GM19395 (cell line): ENCODE data around the gene GPSM1.

Experiments used
- ATAC-seq: cut with Tn5 transposase; IDR thresholded peaks from one replicate; pipeline ENCODE4 v1.9.1; 2021; ENCODE audit warnings: mild to moderate bottlenecking, moderate library complexity; ENCODE audit not compliant: unreplicated experiment

The GPSM1 gene

DNA sequence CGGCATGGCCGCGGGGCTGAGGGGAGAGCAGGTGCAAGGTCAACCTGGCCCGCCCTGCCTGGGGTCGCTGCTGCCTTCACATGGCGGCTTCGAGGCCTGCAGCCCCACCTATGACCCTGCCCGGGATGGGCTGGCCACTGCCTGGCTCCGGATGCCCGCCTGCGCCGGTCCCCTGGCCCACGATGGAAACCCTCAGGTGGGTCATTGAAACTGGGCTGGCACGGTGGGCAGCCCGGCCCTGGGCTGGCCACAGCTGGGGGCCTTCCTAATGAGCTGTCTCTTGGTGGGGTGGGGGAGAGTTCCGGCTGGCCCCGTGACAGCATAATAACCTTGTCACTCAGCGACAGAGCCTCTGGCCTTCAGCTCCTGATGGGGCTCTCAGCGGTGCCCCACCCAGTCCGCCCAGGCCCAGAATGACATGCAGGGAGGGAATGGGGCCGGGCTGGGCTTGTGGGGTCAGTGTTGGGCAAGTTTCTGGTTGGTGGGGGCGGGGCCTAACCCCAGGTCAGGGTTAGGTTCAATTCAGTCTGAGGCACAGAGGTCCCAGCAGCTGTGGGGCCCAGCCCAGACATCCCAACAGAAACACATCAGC lies 23.4 kb upstream of the GPSM1 start, which contains the start of gene CCDC187:
TSS of gene CCDC187 (minus strand) at position 270 of the 592 bp plus-strand sequence. CDS start at position 6, 264 bp downstream.
- no peak for ATAC-seq

DNA sequence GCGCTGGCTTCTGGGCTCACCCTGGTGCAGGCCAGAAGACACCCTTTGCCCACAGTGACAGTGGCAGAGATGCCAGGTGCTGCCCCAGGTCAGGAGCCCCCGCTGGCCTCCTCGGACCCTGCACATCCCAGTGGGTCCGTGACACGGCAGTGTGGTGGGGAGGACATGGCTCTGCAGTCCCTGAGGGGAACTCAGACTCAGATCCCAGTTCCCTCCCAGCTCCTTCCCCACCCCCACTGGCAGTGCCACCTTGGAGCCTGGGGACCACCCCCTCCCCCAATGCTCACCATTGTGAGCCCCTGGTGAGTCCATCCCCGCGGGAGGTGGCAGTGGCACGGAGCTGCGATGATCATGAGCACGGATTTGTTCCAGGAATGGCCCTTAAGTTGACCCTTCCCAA lies 22.9 kb upstream of the GPSM1 start:
- ATAC-seq: no peak

DNA sequence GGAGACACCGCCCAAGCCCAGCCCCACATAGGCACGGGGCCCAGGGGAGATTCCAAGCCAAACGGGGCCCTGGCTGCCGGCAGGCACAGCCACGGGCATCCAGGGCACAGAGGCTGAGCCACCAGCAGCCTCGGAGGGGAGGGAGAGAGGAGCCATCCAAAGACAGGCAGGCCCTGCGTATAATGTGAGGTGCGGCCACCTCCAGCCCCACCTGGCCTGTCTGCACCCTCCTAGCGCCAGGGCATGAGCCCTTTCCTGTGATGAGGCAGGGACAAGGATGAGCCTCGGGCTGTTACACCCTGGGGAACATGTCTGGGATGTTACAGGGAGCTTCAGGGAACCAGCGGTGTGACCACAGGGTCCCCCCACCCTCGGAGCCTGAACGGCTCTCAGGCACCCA lies 22.4 kb upstream of the GPSM1 start:
- no peak for ATAC-seq

DNA sequence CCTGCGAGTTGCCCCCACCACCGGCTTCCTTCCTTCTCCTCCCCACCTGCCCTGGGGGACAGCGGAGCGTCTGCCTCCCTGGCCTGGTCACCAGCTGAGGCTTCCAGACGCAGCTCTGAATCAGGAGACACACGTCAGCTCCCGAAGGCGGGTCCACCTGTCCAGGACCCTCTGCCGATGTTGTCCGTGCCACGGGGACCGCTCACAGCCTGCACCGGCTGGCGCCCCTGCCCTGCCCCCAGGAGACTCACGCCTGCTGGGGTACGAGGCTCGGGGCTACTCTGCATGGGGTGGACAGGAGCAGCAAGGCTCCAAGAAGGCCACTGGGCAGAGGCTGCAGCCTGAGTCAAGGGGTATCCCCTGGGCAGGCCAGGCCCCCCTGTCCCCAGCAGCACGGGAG lies 21.5 kb upstream of the GPSM1 start:
- ATAC-seq: no peak

DNA sequence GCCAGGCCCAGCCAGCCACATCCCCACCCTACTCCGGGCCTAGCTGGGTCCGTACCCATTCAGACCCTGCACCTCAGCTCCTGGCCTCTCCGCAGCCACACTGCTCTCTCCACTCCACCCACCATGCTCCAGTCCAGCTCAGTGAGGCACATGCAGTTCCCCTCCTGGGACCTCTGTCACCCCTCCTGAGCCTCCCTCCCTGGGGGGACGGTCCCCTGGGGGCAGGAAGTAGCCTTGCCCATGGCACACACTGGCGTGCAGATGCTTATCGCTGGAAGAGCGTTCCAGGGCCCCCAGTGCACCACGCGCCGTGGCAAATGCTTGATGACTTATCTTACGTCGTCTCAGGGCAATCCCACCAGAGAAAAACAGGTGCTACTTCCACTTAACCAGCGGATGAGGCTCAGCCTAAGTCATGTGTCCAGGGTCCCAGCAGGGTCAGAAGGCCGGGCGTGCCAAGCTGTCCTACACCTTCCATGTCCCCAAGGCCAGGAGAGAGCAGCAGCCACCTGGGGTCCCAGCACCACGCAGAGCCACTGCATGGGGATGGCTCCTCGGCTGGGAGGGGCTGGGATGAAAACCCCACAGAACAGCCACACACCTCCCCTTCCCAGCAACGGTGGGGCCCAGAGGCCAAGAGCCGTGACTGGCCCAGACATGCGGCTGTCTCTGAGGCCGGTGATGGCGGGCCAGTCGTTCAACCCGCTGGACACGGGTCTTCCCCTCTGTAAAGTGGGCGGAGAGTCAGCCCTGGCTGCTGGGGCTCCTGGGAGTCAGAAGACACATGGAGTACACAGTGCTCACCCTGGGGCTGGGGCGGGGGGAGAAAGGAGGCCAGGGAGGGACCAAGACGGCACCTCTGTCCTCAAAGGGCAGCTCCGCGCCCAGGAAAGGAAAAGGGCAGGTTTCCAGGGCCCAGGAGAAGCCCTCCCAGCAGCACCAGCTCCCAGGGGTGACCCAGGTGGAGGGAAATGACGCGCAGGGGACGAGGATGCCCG lies 20.8 kb upstream of the GPSM1 start:
- ATAC-seq: no peak

DNA sequence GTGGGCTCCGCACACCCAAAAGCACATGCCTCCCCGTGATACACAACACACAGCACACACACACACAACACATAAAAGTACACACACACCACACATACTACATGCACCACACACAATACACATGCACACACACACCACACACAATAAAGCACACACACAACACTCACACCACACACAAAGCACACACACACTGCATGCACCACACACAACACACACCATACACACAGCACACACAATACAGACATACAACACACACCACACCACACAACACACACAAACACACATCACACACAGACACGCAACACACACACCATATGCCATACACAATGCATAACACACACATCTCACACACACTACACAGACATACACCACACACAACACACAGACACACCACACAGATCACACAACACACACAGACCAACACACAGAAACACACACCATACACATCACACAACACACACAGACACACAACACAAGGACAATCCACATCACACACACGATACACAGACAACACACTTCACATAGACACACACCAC lies 20.1 kb upstream of the GPSM1 start:
- no peak for ATAC-seq

DNA sequence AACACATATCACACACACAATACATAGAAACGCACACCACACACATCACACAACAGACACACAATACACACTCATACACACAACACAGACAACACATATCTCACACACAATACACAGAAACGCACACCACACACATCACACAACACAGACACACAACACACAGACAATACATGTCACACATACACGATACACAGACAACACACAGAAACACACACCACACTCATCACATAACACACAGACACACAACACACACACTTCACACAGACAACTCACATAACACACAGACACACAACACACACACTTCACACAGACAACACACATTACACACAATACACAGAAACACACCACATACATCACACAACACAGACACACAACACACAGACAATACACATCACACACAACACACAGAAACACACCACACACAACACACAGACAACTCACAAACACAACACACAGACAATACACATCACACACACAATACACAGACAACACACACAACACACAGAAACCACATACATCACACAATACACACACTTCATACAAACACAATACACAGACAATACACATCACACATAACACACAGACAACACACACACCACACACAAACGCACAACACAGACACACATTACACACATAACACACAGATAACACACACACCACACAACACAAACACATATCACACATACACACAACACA lies 19.2 kb upstream of the GPSM1 start:
- no peak for ATAC-seq

DNA sequence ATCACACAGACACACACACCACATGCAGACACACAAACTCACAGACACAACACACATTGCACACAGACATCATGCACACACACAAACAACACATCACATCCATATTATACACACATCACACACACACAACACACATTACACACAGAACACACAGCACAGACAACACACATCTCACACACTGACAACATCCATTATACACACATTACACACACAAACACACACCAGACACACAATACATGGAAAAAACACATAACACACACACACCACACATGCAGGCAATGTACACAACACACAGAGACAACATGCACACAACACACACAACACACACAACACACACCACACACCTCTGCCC lies 18.7 kb upstream of the GPSM1 start:
- ATAC-seq: no peak

DNA sequence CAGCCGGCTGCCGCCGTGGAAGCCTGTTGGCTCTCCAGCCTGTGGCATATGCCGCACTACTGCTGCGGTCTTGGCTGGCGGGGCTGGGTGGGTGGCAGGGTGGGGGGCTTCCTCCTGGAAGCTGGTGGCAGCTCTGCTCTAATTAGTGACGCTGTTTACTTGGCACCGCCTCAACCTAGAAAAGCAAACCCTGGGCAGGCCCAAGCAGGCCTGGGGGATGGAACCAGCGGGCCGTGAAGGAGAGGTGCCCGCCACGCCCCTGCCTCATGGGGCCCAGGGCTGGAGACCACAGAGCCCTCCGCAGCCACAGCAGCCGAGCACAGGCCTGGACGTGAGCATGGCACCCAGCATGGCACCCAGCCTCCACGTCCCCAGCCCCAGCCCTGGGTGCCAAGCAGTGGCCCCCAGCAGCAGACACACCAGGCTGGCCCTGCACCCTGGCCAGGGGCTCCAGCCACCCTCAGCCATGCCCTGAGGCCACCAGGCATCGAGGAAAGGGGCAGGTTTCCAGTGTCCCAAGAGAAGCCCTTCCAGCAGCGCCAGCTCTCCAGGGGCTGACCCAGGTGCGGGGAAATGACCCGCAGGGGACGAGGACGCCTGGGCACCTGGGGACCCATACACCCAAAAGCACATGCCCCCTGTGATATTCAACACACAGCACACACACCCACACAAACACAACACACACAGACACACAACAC lies 18.1 kb upstream of the GPSM1 start:
- no peak for ATAC-seq

DNA sequence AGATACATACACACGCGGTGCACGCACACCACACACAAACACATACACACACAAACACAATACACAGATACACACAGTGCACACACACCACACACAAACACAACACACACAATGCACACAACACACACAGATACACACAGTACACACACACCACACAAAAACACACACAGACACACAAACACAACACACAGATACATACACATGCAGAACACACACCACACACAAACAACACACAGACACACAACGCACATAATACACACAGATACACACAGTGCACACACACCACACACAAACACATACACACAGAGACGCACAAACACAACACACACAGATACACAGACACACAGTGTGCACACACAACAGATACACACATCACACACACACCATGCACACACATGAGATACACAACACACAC lies 17.5 kb upstream of the GPSM1 start:
- ATAC-seq: no peak

DNA sequence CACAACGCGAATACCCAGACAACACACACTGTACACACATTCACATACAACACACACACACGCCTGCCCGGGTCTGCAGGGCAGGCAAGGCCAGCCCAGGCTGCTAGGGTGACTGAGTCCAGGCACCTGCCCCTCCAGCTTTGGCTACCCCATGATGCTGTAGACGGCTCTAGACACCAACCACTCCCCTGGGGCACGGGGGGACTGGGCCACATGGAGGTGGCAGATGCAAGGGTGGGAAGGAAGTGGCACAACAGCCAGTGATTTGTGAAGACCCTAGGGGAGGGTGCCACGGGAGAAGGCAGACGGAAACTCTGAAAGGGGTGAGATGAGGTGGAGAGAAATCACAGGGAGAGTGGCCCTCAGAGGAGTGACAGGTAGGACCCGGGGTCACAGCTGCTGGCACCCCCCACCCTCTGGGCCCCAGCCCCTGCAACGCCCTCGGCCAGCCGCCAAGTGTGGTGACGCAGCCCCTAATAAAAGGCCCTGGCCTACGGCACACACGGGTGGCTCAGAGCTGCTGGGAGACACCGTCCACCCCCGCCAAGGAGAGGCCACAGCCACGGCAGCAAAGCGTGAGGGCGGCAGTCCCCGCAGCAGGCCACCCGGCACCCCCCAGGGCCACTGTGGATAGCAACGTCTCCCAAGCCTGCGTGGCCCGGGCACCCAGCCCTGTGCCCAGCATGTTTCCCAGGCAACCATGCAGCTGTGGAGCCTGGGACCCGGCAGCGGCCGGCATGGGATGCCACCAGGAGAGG lies 16.9 kb upstream of the GPSM1 start:
- no peak for ATAC-seq

DNA sequence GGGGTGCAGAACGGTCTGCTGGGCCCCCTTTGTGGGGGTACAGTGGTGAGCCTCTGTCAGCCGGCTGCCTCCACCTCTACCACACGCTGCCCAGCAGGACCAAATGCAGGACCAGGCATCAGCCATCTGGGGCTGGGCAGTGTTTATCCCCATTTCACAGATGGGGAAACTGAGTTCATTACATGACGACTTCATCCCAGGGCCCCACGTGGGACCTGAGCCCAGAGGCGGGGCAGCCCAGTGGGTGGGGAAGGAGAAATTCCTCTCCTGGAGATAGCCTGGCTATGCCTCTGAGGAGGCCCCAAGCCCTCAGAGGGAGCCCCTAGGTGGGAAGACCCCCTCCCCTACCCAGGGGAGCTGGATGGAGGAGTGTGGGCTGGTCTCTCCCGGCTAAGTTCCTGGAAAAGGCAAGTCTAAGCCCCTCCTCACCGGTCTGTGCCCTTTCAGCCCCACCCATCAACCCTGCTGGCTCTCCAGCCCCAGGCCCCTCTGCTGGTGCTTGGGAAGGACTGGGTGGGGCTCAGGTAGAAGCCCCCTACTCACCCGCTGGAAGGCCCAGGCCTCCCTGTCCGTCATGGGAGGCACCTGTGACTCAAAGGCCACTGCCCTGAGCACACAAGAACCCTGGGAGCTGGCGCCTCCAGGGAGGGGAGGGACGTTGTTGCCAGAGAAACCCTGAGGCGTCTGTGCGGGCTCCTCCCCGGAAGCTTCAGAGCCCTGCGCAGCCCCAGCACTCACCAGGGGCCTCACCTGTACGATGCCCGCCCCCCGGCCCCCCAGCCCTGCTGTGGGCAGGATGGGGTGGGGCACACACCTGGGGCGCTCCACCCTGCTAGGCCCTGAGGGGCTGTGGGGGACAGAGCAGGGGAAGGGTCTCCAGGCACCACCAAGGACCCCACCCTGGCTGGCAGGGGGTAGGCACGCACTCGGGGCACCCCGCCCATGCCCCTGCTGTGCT lies 16.0 kb upstream of the GPSM1 start:
- no peak for ATAC-seq

DNA sequence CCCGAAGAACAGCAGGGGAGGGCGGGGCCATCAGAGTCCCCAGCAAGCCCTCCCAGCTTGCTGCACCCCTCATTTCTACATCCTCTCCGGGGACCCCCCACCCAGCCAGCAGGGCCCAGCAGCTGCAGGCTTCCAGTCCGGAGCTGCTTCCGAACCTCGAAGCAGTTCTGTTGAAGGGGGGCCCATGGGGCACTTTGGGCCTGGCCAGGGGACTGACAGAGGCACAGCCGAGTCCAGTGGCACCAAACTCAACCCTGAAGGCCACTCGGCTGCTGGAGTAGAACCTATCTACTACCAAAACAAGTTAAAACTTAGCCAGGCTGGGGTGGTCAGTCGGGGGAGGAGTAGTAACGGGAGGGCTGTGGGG lies 15.3 kb upstream of the GPSM1 start:
- no peak for ATAC-seq

DNA sequence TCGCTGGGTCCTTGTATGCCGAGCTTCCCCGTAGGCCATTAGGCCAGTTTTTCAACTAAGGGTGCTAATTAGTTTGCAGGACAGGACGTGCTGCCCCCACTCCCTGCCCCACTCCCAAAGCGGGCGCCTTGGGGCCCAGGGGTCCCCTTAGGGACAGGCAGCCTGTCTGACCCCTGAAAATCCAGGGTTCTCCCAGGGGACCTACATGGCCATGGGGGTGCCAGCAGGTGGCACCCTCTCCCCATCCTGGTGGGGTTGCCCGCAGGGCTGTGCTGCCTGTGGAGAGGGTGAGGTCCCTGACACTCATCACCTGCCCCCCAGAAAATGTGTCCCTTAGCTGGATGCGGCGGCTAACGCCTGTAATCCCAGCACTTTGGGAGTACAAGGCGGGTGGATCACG lies 14.9 kb upstream of the GPSM1 start:
- ATAC-seq: no peak

DNA sequence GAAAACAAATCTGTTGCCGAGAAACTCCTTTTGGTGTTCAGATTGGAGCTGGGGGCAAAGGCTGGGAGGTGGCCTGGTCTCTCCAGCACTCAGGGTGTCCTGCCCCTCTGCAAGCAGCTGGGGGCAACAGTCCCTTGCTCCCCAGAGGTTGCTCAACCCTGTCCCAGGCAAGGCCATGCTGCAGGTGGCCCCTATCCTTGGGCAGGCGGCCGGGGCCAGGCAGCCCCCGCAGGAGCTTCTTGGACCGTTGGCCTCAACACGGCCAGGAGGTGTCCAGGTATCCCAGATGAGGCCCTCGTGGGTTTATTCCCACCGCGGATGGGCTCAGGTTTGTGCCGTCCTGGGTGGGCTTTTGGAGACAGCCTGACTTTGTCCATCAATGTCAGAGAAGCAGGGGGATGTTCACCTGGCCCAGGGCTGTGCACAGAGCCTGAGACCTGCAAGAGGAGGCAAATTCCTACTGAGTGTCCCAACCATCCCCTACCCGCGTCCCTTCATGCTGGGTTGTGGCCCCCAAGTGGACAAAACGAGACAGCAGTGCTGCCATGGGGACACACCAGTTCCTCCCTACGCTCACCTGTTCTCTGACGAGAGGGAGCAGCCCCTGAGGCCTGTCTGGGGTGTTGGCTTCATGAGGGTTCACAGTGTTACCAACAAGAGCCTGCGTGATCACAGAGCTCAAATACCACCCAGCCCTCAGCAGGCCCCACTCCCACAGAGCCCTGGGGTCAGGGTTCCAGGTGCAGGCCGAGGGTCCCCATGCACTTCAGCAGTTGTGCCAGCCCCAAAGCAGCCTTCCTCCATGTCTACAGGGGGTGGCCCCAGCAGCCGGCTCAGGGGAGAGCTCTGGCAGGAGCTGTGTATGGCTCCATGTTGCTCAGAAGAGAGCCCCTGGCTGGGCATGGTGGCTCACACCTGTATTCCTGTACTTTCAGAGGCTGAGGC lies 14.0 kb upstream of the GPSM1 start:
- ATAC-seq: no peak

DNA sequence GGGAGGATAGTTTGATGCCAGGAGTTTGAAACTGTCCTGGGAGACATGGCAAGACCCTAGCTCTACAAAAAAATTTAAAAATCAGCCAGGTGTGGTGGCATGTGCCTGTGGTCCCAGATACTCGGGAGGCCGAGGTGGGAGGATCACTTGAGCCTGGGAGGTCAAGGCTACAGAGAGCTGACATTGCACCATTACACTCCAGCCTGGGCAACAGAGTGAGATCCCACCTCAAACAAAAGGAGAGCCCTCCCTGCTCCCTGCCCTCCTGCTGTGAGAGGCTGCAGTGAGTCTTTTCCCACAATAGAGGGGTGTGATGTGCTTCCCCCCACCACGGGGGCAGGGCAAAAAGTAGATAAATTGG lies 13.3 kb upstream of the GPSM1 start:
- ATAC-seq: no peak

DNA sequence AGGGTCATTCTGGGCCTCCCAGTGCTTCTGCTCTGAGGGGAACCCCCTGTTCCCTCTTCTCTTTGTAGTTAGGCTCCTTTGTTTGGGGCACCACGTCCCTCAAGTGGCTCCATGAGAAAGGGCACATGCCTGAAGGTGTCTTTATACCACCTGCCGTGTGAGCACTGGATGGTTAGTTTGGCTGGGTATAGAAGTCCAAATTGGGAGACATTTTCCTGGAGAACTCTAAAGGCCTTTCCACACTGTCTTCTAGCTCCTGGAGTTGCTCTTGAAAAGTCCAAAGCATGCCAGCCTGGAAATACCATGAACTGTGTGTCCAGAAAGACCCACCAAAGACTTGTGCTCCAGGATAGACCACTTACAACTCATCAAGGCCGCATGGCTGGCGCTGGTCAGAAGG lies 12.4 kb upstream of the GPSM1 start:
- ATAC-seq: no peak

DNA sequence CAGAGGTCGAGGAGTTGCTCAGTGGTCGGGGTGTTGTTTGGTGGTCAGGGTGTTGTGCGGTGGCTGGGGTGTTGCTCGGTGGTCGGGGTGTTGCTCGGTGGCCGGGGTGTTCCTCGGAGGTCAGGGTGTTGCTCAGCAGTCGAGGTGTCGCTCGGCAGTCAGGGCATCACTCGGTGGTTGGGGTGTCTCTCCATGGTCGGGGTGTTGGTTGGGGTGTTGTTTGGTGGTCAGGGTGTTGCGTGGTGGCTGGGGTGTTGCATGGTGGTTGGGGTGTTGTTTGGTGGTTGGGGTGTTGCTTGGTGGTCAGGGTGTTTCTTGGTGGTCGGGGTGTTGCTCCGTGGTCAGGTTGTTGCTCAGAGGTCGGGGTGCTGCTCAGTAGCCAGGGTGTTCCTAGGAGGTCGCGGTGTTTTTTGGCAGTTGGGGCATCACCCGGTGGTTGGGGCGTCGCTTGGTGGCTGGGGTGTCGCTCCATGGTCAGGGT lies 11.0 kb upstream of the GPSM1 start:
- ATAC-seq: no peak
